ENCODE measurements around the gene CREBBP. TPM values are rescaled to one million over a fixed set of nuclear protein-coding genes. Genes with fewer than 3 reads are reported as not detected.

CREBBP gene
- total and polyA plus RNA-seq, 2 experiments from 2014 or later: 36.9 to 54.8 TPM

- Mint-ChIP-seq H3K36me3 (ENCODE audit: low read depth) (peaks cover 48% of the 10 kb centered on the region), H3K4me3 (0 out of 3 replicates have a peak overlapping the region, but pooled peaks have one; percentile 8), H3K27me3 (ENCODE audit: insufficient read depth, low read depth, poor library complexity) (peaks cover 6% of the 10 kb centered on the region), H3K4me1 (peaks cover 31% of the 10 kb centered on the region), H3K27ac (peak overlapping the region; percentile 7; the same call in 1 of the 2 replicates), H3K9me3 (no peaks in the 10 kb centered on the region)
- TF ChIP-seq ETS1 (IDR thresholded peaks at IDR 0.05): no peak
- no peak for TF ChIP-seq JUNB (IDR thresholded peaks at IDR 0.05; ENCODE audit: unreplicated experiment)
- TF ChIP-seq ZNF114 (CRISPR knock-in tag; IDR thresholded peaks at IDR 0.05): no peak
- Histone ChIP-seq H3K79me2 (replicated peaks; ENCODE audit: insufficient read depth) (peaks cover 92% of the 10 kb centered on the region), H3K4me1 (ENCODE audit: insufficient read depth) (peaks cover 27% of the 10 kb centered on the region), H3F3A (replicated peaks; ENCODE audit: low read depth) (0 out of 2 replicates have a peak, but pooled peaks cover 7% of the 10 kb centered on the region), H3K27ac (ENCODE audit: low read depth) (peak overlapping the region; percentile 72), H3K36me3 (ENCODE audit: insufficient read depth) (no peaks in the 10 kb centered on the region; the same call in 1 of the 2 replicates), H3K9me2 (ENCODE audit: insufficient read depth) (no peaks in the 10 kb centered on the region), H4K20me1 (replicated peaks; ENCODE audit: insufficient read depth) (peaks cover 50% of the 10 kb centered on the region), H3K4me3 (no peak overlapping the region), H3K27me3 (ENCODE audit: insufficient read depth) (no peaks in the 10 kb centered on the region), H2AFZ (no peak overlapping the region), H3K4me2 (0 out of 2 replicates have a peak overlapping the region, but pooled peaks have one; percentile 26)
- ATAC-seq: no peak; the same call in 2 of the 3 replicates
- peak; percentile 21 for DNase-seq (ENCODE audit: low spot score)
Observed at GRCh38 chr16:3712861-3713372, 167.6 kb downstream of the CREBBP start.

- Mint-ChIP-seq H3K4me1 (no peaks in the 10 kb centered on the region), H3K9me3 (no peaks in the 10 kb centered on the region), H3K27ac (no peak overlapping the region), H3K4me3 (no peak overlapping the region), H3K27me3 (ENCODE audit: insufficient read depth, low read depth, poor library complexity) (peaks cover 5% of the 10 kb centered on the region), H3K36me3 (ENCODE audit: low read depth) (peaks cover 39% of the 10 kb centered on the region; the same call in 2 of the 3 replicates)
- Histone ChIP-seq H3K27ac (ENCODE audit: low read depth) (no peak overlapping the region), H3K4me2 (no peak overlapping the region), H3K36me3 (ENCODE audit: insufficient read depth) (peaks cover 4% of the 10 kb centered on the region; the same call in 1 of the 2 replicates), H3F3A (replicated peaks; ENCODE audit: low read depth) (no peaks in the 10 kb centered on the region), H3K4me3 (no peak overlapping the region), H4K20me1 (replicated peaks; ENCODE audit: insufficient read depth) (peaks cover 43% of the 10 kb centered on the region), H3K9me2 (ENCODE audit: insufficient read depth) (no peaks in the 10 kb centered on the region), H3K4me1 (ENCODE audit: insufficient read depth) (no peaks in the 10 kb centered on the region; the same call in 1 of the 2 replicates), H3K79me2 (replicated peaks; ENCODE audit: insufficient read depth) (peaks cover 98% of the 10 kb centered on the region), H2AFZ (no peak overlapping the region), H3K27me3 (ENCODE audit: insufficient read depth) (no peaks in the 10 kb centered on the region)
- DNase-seq (ENCODE audit: low spot score): no peak
- no peak; the same call in 2 of the 3 replicates for ATAC-seq
- TF ChIP-seq CTCF (conservative IDR thresholded peaks at IDR 0.05; ENCODE audit: low read depth in 2 of 2): no peak
- no peak for TF ChIP-seq REST (IDR thresholded peaks at IDR 0.05; ENCODE audit: unreplicated experiment)
- no peak for TF ChIP-seq EZH2 (IDR thresholded peaks at IDR 0.05; ENCODE audit: low read depth, unreplicated experiment)
Observed at GRCh38 chr16:3706253-3707012, 174.1 kb downstream of the CREBBP start.
